NCI-H1105 (cell line): ENCODE measurements around the gene PTK6.

ENCODE experiments used
- DNase-seq: peaks from one replicate; lab custom pipeline; 2025; lab: John Stamatoyannopoulos, UW

PTK6 gene

DNA sequence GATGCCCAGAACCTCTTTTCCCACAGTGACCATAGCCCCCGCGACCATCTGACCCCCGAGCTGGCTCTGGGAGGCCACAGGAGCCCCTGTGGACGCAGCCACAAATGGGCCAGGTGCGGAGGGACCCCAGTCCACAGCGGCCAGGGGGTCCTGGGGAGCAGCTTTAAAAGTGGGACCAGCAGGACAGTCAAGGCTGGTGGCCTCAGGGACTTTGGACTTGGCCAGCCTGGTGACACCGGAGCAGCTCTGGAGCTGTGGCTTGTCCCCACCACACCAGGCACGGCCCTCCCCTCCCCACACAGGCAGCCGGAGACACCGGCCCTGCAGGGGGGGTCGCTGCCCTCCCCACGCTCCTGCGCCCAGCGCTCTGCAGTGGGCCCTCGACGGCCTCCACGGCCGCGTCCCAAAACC lies 20.3 kb upstream of the PTK6 start:
- no peak for DNase-seq

DNA sequence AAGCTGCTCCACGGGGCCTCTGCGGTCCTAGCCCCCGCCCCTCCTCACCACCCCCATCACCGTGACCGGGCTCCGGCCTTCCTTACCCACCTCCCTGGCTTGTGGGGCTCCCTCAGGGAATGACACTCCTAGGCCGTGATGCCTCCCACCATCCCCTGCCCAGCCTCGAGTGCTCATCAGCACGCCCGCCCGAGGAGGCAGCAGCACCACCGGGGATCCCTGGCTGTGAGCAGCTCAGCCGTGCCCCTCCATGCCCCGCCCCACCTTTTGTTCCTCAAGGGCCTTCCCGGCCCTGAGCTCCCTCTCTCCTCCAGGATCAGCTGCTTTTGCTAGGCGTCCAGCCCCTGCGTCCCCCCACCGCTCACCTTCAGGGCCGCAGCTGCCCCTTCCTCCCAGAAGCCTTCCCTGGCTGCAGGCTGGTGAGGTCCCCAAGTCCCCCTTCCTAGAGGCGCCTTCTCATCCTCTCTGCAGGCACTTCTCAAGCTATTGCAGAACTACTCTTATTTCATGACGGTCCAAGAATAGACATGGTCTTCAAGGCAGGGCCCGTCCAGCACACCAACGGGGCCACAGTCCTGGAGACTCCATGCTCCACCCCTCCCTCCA lies 19.8 kb upstream of the PTK6 start:
- DNase-seq: no peak

DNA sequence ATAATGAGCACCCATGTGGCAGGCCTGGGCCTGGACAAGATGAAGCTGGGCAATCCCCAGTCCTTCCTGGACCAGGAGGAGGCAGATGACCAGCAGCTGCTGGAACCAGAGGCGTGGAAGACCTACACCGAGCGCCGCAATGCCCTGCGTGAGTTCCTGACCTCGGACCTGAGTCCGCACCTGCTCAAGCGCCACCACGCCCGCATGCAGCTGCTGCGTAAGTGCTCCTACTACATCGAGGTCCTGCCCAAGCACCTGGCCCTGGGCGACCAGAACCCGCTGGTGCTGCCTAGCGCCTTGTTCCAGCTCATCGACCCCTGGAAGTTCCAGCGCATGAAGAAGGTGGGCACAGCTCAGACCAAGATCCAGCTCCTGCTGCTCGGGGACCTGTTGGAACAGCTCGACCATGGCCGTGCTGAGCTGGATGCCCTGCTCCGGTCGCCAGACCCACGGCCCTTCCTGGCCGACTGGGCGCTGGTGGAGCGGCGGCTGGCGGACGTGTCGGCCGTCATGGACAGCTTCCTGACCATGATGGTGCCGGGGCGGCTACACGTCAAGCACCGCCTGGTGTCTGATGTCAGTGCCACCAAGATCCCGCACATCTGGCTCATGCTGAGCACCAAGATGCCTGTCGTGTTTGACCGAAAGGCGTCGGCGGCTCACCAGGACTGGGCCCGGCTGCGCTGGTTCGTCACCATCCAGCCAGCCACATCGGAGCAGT lies 18.6 kb upstream of the PTK6 start:
- no peak for DNase-seq

DNA sequence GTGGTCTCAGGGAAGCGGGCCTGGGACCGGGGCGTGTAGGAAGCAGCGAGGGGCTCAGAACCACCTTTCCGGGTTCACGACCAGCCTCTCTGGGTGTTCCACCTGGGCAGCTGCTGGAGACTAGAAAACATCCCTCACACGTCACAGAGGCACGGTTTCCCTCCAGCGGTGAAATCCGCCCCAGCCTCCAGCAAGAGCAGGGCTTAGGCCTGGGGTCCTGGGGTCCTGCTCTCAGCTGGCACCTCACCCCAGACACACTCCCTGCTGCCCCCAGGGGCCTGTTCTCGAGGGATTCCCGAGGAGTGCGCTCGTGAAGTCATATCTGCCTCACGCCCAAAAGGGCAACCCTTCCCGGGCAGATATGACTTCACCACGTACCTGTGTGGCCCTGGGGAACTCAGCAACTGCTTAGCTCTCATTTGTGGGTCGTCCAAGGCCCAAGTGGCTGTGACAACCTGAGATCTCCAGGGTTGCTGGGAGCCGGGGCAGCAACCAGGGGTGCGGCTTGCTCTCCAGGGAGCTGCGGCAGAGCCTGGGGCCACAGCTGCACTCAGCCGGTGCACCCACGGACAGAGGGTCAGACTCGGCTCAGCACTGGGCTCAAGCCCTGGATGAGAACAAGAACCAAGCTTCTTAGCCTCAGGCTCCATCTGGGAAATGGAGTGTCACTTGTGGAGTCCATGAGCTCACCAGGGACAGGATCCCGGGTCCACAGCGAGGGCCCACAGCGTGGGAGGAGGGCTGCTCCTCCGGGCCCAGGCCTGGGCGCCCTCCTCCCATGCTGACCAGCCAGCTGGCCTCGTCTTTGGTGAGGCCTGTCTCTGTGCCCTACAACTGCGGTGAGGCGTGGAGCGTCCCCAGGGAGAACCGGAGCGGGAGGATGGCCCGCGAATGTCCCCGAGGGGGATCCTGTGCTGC lies 17.4 kb upstream of the PTK6 start:
- no peak for DNase-seq

DNA sequence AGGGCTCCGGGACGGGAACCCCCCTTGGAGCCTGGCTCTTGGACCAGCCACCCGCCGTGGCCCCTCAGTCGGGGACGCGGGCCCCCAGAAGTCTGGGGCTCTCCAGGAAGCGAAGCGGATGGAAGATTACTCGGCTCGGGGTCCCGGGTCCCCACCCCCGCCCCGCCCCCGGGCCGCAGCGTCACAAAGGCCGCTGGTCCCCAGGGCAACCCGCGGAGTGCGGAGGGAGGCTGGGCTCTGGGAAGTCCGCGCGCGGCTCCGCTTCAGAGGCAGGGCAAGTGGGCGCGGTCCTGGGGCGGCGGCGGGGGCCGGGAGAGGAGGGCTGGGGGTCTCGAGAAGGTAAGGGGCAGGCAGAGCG lies 16.7 kb upstream of the PTK6 start, which contains the start of gene FNDC11:
Gene FNDC11, plus strand, starts transcription at position 227 of the 358 bp plus-strand sequence. CDS start 1,505 bp downstream, outside the sequence.
- DNase-seq: no peak

DNA sequence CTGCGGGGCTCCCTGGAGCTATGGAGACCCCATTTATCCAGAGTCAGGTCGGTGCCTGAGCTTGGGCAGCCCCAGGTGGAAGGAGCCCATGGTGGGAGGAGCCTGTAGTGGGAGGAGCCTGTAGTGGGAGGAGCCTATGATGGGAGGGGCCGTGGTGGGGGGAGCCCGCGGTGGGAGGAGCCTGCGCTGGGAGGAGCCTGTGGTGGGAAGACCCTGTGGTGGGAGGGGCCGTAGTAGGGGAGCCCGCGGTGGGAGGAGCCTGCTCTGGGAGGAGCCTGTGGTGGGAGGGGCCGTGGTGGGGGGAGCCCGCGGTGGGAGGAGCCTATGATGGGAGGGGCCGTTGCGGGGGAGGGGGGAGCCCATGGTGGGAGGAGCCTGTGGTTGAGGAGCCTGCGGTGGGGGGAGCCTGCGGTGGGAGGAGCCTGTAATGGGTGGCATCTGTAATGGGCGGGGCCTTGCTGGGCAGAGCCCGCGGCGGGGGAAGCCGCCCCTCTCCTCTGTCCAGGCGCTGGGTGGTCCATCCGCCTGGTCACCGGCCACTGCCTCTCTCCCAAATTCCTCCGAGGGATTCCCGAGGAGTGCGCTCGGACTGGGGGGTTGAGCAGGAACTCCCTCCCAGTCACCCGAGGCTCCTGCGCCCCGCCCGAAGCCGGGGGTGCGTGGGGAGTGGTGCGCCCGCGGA lies 16.2 kb upstream of the PTK6 start:
- DNase-seq: peak; percentile 4

DNA sequence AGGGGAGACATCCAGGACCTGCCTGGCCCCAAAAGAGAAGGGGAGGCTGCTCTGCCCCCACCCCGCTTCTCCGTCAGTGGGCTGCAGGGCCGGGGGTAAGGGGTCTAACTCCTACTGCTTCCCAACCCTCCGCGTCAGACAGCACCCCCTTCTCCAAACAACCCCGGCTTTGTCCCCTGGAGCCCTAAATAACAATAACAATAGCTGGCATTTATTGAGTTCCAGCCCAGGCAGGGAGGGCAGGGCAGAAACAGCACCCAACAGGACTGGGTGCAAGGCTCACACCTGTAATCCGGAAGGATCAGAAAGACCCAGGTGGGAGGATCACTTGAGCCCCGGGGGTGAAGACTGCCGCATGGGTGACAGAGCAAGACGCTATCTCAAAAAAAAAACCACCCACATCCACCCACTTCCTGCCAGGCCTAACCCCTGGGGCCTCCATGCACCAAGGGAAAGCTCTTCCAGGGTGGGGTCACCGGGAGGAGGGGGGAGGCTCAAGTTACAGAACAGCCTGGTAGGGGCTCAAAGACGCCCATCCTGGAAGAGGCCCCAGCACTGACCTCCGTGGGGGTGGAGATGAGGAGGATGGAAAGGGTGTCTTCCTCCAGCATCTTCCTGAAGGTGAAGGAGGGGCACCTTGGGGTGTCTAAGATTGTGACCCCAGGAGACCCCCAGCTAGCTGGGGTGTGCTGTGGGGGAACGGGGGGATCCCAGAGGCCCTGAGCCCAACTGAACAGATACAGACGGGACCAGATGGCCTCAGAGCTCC lies 15.5 kb upstream of the PTK6 start:
- DNase-seq: no peak

DNA sequence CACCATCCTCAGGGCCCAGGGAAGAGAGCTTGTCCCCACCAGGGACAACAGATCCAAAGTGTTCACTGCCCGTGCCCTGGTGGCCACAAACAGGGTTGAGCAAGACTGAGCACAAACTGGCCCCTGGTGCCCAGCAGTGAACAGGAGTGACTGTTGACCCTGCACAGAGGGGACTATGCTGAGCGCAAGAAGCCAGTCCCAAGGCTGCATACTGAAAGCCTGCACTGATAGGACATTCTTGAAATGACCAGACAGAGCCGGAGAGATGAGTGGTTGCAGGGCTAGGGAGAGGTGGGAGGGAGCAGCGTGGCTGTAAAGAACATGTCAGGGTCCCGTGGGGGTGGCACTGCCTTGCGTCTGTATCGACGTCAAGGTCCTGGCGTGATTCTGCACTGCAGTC lies 13.9 kb upstream of the PTK6 start:
- no peak for DNase-seq

DNA sequence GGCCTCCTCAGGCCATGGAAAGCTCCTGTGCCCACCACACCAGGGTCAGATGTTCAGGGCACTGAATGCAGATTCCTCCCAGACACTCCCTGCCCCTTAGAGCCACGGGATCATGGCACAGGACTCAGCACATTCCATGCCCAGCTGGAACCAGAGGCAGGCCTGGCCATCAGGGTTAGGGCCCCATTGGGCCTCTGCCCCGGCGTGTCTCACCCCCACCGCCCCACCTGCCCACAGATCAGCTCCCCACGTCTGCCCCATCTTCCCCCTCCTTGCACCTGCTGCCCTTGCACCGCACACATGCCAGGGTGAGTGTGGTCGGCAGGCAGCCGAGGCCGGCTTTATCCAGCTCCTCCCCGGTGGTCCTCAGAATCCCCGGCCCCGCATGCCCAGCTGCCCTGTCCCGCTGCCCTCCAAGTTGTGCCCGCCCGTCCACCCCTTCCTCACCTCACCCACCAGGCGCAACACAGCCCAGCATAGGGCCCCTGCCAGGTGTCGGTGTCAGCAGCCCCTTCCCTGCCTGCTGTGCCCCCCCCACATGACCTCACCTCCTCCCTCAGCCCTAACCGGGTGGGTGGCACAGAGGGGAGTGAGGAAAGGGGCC lies 12.6 kb upstream of the PTK6 start:
- DNase-seq: no peak

DNA sequence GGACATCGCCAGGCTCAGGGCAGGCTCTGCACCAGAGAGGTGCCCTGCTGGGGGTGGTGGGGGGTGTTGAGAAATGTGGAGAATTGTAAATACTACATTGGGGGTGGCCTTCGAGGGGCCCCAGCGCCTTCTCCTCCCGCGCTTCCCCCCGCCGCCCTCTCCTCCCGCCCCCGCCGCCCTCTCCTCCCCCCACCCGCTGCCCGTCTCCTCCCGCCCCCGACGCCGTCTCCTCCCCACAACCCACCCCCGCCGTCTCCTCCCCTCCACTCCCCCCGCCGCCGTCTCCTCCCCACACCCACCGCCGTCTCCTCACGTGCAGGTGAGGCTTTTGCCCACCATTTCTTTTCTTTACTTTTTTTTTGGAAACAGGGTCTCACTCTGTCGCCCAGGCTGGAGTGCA lies 11.8 kb upstream of the PTK6 start:
- no peak for DNase-seq

DNA sequence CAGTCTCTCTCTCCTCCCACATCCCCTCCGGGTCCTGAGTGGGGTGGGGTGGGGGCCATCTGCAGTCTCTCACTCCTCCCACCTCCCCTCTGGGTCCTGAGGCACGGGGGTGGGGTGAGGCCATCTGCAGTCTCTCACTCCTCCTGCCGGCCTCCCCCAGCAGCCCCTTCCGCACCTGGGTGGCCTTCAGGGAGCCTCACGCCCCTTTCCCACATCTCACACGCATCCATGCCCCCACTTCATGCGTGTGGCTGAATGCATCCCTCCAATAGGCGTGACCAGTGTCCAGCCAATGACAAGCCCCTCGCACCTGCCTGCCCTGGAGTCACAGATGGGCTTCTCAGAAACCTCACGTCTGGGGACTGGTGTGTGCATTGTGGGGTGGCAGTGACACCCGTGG lies 11.4 kb upstream of the PTK6 start:
- DNase-seq: no peak

DNA sequence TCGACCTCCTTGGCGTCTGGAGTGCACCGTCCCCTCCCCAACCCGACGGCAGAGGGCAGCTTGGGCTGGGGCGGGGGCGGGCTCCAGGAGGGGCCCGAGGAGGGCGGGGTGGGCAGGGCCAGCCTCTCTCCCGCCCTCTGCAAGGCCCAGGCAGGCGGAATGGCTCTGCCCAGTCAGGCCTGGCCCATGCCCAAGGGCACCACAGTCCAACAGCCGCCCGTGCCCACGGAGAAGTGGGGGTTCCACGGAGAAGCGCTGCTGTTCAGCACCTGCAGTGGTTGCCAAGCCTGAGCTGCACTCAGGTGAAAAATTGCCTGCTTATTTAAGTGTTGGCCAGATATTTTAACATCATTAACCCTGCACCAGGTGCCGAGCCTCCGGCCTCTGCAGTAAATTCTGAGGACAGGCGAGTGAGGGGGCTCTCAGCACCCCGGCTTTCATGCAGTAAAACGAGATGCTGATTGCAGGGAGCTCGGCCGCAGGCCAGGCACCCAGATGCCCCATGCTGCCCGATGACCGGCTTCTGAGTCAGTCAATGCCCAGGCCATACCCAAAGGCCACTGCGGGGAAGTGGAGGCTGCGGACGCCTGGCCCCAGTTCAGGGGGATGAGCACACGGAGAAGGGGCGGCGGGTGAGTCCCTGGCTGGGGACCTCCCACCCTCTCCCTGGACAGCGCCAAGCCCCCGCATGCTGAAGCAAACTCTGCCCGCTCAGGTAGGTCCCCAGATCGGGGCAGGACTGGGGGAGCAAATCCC lies 10.7 kb upstream of the PTK6 start, which contains the start of gene SRMS:
Gene SRMS, minus strand, starts transcription at position 25 of the 756 bp plus-strand sequence. CDS start 286 bp downstream, outside the sequence.
- no peak for DNase-seq

DNA sequence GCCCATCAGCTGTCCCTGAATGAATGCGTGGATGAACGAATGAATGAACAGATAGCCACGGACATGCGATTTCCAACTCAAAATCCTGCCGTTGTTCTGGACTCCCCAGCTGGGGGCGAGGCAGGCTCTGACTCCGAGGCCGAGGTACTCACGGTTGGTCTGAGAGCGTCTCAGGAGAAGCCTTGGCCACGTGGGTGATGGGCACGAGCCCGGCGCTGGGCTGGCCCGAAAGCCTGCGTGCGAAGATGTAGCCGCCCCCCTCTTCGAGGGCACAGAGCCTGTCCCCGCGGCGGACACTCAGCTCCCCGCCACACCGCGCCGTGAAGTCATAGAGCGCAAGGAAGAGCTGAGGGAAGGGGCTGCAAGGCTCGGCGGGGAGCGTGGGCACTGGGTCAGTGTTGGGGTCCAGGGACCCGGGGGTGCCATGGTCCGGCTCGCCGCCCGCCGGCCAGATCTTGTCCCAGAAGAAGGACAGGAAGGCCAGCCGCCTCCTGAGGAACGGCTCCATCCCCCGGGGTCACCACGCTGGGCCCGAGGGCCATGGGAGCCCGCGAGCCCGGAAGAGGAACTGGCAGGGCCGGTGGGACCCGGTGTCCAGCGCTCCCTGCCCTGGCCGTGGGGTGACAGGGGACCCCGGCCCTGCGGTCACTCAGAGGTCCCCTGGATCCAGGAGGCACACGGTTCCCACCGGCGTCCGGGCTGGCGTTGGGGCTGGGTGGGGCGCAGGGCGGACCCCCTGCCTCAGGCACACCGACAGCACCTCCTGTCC lies 10.0 kb upstream of the PTK6 start:
- no peak for DNase-seq

DNA sequence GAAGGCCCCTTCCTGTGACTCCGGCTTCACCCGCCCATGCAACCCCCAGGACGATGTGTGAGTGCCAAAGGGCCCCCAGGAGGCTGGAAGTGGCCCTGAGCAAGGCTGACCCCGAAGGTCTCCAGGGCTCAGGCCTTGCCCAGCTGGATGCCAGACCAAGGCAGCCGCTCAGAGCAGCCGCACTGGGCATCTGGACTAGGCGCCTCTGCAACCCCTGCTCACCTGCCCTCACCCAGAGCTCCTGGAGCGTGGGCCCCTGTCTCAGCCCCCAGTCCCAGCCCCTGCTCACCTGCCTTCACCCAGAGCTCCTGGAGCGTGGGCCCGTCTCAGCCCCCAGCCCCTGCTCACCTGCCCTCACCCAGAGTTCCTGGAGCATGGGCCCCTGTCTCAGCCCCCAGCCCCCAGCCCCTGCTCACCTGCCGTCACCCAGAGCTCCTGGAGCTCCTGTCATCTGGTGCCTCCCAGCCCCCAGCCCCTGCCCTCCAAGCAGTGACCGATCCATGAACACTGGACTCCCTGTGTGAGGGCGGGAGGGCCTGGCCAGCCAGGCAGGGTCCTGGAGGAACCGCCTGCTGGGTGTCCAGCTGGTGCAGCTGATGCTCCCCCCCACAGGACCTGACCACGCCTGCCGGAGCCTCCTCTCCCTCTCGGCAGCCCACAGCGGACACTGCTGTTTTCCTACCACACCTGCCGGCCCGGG lies 9.2 kb upstream of the PTK6 start:
- no peak for DNase-seq

DNA sequence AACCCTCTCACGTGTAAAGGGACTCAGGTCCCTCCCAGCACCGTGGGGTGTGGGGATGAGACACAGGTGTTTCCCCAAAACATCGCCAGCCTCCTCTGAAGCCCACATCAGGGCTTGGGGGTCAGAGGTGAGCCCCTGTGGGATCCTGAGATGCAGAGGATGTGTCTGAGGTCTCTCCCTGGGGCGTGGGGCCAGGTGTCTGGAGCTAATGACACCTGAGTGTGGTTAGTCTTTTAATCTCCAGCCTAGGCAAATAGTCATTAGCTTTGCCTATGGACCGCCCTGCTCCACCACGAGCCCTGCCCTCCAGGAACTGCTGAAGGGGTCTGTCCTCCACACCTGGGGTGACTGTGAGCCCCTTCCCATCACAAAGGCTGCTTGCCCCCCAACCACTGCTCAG lies 8.6 kb upstream of the PTK6 start:
- no peak for DNase-seq

DNA sequence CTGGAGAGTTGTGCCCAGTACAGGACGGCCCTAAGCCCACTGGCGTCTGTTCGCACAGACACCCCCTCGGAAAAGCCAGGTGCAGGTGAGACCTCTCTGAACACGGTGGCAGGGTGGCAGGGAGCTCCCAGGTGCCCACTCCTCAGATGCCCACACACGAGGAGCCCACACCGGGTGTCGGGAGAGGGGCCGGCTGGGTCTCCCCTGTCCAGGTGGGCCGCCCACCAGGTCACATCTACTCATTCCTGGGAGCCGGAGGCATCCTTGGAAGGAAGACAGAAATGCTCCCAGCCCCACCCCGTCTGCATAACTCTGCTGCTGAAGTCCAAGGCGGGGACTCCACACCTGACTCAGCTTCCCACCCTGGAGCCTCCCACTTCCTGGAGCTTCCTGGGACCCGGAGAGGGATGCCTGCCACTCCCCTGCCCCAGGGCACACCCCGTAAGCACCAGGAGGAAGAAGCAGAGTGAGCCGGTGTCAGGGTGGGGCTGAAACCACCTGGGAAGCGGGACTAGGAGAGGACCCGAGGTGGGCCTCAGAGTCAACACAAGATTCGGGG lies 7.9 kb upstream of the PTK6 start:
- no peak for DNase-seq

DNA sequence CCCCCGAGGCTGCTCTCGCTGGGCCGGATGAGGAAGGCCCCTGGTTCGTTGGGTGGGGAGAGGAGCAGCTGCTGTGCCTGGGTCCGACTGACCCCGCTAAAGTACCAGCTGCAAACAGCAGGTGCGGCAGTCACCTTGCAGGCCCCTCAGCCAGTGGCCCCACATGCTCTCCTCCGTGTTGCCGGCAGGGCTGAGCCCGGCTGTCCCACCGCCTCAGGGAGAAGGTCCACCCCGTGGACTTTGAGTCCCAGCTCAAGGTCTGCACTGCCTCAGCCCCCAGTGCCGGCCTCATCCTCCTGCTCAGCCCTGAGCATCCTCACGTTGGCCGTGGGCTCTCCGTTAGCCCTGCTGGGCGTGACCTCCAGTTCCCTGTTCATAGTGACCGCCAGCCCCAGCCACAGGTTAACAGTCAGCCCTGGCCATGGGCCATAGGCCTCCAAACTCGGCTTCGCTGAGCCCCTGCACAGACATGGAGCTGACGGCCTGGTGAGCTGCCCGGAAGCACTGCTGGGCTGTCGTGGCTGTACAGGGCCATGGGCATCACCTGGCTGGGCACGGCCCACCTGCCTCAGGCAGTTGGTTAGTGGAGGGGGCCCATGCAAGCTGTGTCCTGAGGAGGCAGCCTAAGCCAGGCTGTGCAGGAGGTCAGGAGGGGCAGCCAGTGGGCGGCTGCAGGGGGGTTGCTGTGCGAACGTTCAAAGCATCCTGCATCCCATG lies 7.2 kb upstream of the PTK6 start:
- DNase-seq: no peak

DNA sequence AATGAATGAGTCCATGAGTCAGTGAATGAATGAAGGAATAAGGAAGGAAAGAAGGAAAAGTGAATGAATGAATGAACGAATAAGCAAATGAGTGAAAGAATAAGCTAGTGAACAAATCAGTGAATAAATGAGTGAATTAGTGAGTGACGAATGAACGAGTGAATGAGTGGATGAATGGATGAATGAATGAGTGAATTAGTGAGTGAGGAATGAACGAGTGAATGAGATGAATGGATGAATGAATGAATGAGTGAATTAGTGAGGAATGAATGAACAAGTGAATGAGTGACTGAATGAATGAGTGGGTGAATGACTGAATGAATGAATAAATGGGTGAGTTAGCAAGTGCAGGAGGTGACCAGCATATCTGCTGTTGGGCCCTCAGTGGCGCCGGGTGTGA lies 6.6 kb upstream of the PTK6 start:
- no peak for DNase-seq
